PC-3 (cell line): ENCODE measurements around the gene SSNA1. TPM values are rescaled to one million over a fixed set of nuclear protein-coding genes. Genes with fewer than 3 reads are reported as not detected.

Source experiments
- ATAC-seq: fragments of 200-7000 bp; cut with Tn5 transposase; 2 replicates; pipeline ENCODE4 v1.9.1; 2020; ENCODE audit warnings: mild to moderate bottlenecking, moderate library complexity
- BruUV-seq: library from RNA; stranded (reverse); fragments of 400-500 nt; replicated peaks from 2 replicates; lab custom pipeline; 2021; lab: Mats Ljungman, UMichigan
- CTCF ChIA-PET: fragments of 300-600 bp; sonication (Branson Sonifier 250); formaldehyde crosslinking; loops from one replicate; lab custom pipeline; 2022; ENCODE audit warnings: antibody characterized with exemption; lab: Charles Lee
- POLR2A ChIA-PET: fragments of 300-600 bp; sonication (Branson Sonifier 250); formaldehyde crosslinking; loops from one replicate; lab custom pipeline; 2022; ENCODE audit warnings: antibody characterized with exemption; ENCODE audit not compliant: unreplicated experiment; lab: Charles Lee
- DNase-seq: peaks from one replicate; pipeline ENCODE4 v3.0.0-alpha.2; 2015
- H2AFZ ChIP-seq: fragments of 300-600 bp; sonication (generic); 2 replicates; pipeline ENCODE4 v1.6.0; 2016; ENCODE audit warnings: antibody characterized with exemption, low read length
- H3F3A ChIP-seq: fragments of 300-600 bp; sonication (generic); one replicate; pipeline ENCODE4 v1.6.0; 2017; ENCODE audit warnings: antibody characterized with exemption, low read length, control low read depth, mild to moderate bottlenecking; ENCODE audit not compliant: unreplicated experiment
- H3K27ac ChIP-seq: fragments of 300-600 bp; sonication (generic); 2 replicates; pipeline ENCODE4 v1.5.1; 2016; ENCODE audit warnings: mild to moderate bottlenecking, low read length
- H3K27me3 ChIP-seq: fragments of 300-600 bp; sonication (generic); 2 replicates; pipeline ENCODE4 v1.6.1; 2016; ENCODE audit warnings: low read length, mixed read lengths
- H3K36me3 ChIP-seq: fragments of 300-600 bp; sonication (generic); 2 replicates; pipeline ENCODE4 v1.6.1; 2016; ENCODE audit warnings: low read depth, mixed run types, low read length, mixed read lengths
- H3K4me1 ChIP-seq: fragments of 300-600 bp; sonication (generic); 2 replicates; pipeline ENCODE4 v1.5.1; 2016; ENCODE audit warnings: low read length; ENCODE audit not compliant: insufficient read depth
- H3K4me2 ChIP-seq: fragments of 300-600 bp; sonication (generic); 2 replicates; pipeline ENCODE4 v1.6.0; 2016; ENCODE audit warnings: low read length
- H3K4me3 ChIP-seq: fragments of 300-600 bp; sonication (generic); 2 replicates; pipeline ENCODE4 v1.5.1; 2016; ENCODE audit warnings: mild to moderate bottlenecking, low read length, mixed read lengths
- H3K79me2 ChIP-seq: fragments of 300-600 bp; sonication (generic); 2 replicates; pipeline ENCODE4 v1.6.1; 2017; ENCODE audit warnings: low read length, mixed read lengths
- H3K9ac ChIP-seq: fragments of 300-600 bp; sonication (generic); 2 replicates; pipeline ENCODE4 v1.6.0; 2016; ENCODE audit warnings: mild to moderate bottlenecking, low read length
- H3K9me2 ChIP-seq: fragments of 300-600 bp; sonication (generic); replicated peaks from 2 replicates; pipeline ENCODE4 v1.6.1; 2016; ENCODE audit warnings: mixed run types, low read length, mixed read lengths
- H3K9me3 ChIP-seq: fragments of 300-600 bp; sonication (generic); 2 replicates; pipeline ENCODE4 v1.6.1; 2016; ENCODE audit warnings: low read length, mixed read lengths
- H4K20me1 ChIP-seq: fragments of 300-600 bp; sonication (generic); 2 replicates; pipeline ENCODE4 v1.6.1; 2016; ENCODE audit warnings: low read length, mixed read lengths
- EZH2 ChIP-seq: fragments of 300-600 bp; sonication (generic); IDR thresholded peaks from one replicate; pipeline ENCODE4 v1.6.1; 2017; ENCODE audit warnings: antibody characterized with exemption, mild to moderate bottlenecking, low read length; ENCODE audit not compliant: unreplicated experiment
- EZH2phosphoT487 ChIP-seq: fragments of 300-600 bp; sonication (generic); IDR thresholded peaks from 2 replicates; pipeline ENCODE4 v1.6.1; 2018; ENCODE audit warnings: mild to moderate bottlenecking, antibody characterized with exemption, low read length, borderline replicate concordance
- intact Hi-C: fragments of 100-400 bp; cut with micrococcal nuclease; formaldehyde crosslinking; loops from 2 replicates; pipeline ENCODE4 v1.9.0; 2023
- total RNA-seq: library from RNA; depleted of rRNA; stranded (reverse); fragments of >200 nt; gene quantifications from 2 replicates; pipeline ENCODE4 v1.2.3, GENCODE V29; 2014
- TF ChIP-seq, protein P1 (sequence below): fragments of 300-600 bp; sonication (generic); conservative IDR thresholded peaks from 2 replicates; pipeline ENCODE4 v1.5.1; 2017; ENCODE audit warnings: antibody characterized with exemption, low read depth, mild to moderate bottlenecking, low read length

Gene SSNA1
- total RNA-seq, 1 experiment from 2014 or later, result 123 TPM

DNA sequence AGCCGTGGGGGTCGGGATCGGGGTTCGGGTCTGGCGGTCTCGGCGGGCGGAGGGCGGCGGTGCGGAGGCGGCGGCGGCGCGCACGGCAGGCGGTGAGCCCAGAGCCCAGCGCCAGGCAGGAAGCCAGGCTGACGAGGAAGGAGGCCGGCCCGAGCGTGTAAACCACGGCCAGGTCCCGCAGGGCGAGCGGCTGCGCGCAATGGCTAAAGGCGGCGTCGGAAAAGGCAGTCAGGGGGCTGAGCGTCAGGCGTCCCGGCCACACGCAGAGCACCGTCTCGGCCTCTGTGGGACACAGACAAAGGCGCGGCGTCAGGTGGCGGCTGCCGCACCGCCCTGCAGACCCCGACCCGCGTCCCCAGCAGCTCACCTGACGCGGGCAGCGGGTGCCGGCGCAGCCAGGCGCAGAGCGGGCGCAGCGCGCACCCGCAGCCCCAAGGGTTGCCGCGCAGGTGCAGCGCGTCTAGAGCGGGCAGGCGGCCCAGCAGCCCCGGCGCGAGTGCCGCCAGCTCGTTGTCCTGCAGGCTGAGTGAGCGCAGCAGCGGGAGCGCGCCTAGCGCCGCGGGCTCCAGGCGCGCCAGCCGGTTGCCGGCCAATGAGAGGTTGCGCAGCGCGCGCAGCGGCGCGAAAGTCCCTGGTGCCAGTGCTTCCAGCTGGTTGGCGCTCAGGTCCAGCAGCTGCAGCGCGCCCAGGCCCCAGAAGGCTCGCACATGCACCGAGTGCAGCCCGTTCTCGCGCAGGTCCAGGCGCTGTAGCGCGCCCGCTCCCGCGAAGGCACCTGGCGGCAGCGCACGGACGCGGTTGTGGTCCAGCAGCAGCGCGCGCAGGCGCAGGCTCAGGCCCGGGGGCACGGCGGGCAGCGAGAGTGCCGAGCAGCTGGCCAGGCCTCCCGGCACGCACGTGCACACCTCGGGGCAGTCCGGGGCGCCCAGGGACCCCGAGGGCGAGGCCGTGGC, 19.3 kb upstream of the SSNA1 start:
- no peak overlapping the region for H3K27ac ChIP-seq
- no TSS peak for BruUV-seq
- peak overlapping the region; percentile 84 for H3K4me2 ChIP-seq
- peak; percentile 55 for ATAC-seq
- H3K79me2 ChIP-seq, result no peaks in the 10 kb centered on the region
- H3K4me1 ChIP-seq, result no peaks in the 10 kb centered on the region
- intact Hi-C loops, result no loop called here
- TF ChIP-seq EZH2 (no peak), EZH2phosphoT487 (no peak)
- TF ChIP-seq, protein P1, sequence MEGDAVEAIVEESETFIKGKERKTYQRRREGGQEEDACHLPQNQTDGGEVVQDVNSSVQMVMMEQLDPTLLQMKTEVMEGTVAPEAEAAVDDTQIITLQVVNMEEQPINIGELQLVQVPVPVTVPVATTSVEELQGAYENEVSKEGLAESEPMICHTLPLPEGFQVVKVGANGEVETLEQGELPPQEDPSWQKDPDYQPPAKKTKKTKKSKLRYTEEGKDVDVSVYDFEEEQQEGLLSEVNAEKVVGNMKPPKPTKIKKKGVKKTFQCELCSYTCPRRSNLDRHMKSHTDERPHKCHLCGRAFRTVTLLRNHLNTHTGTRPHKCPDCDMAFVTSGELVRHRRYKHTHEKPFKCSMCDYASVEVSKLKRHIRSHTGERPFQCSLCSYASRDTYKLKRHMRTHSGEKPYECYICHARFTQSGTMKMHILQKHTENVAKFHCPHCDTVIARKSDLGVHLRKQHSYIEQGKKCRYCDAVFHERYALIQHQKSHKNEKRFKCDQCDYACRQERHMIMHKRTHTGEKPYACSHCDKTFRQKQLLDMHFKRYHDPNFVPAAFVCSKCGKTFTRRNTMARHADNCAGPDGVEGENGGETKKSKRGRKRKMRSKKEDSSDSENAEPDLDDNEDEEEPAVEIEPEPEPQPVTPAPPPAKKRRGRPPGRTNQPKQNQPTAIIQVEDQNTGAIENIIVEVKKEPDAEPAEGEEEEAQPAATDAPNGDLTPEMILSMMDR, result no peak
- ChIA-PET CTCF (no interaction called here), POLR2A (no interaction called here)
- no peaks in the 10 kb centered on the region for H3K36me3 ChIP-seq
- H3F3A ChIP-seq, result no peaks in the 10 kb centered on the region
- H2AFZ ChIP-seq, result peak overlapping the region; percentile 63
- H4K20me1 ChIP-seq, result no peaks in the 10 kb centered on the region
- peak overlapping the region; percentile 64 for H3K4me3 ChIP-seq
- H3K9me3 ChIP-seq, result no peaks in the 10 kb centered on the region
- peak; percentile 69 for DNase-seq
- H3K9ac ChIP-seq, result no peak overlapping the region
- H3K9me2 ChIP-seq, result no peaks in the 10 kb centered on the region
- H3K27me3 ChIP-seq, result peaks cover 12% of the 10 kb centered on the region

DNA sequence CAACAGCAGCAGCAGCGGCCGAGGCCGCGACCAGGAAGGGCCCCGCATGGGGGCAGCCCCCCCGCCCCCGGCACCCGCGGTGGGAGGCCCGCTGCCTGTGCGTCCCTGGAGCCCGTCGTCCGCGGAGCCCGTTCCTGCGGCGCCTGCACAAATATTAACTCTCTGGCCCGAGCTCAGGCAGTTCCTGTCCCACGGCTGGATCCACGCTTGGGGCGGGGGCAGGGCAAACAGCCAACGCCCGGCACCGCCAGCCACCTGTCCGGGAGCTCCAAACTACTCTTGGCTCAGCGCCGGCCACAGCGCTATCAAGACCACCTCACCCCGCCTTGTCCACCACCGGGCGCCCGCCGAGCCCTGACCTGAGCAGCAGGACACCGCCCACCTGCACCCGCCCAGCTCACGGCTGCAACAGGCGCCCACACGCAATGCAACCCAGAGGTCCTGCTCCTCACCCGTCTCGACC, 18.5 kb upstream of the SSNA1 start, which contains the start of gene LRRC26:
Gene LRRC26 (minus strand): TSS at position 156 of the 463 bp plus-strand sequence. CDS start 108 bp downstream, at position 48.
- ATAC-seq (no peak), DNase-seq (no peak)
- H4K20me1 ChIP-seq, result no peaks in the 10 kb centered on the region
- POLR2A ChIA-PET, result no interaction called here
- H3K27me3 ChIP-seq, result peaks cover 12% of the 10 kb centered on the region
- CTCF ChIA-PET, result no interaction called here
- H3K79me2 ChIP-seq, result no peaks in the 10 kb centered on the region
- no peaks in the 10 kb centered on the region for H3K9me2 ChIP-seq
- no peak within 1 kb of the TSS for H3K27ac ChIP-seq
- H3K4me1 ChIP-seq, result no peaks in the 10 kb centered on the region
- TF ChIP-seq EZH2phosphoT487, result no peak
- TF ChIP-seq, protein P1, result no peak
- no peak for TF ChIP-seq EZH2
- H3K36me3 ChIP-seq, result no peaks in the 10 kb centered on the region
- H3K4me2 ChIP-seq, result peak within 1 kb of the TSS; percentile 84
- BruUV-seq, result no TSS peak
- peak within 1 kb of the TSS; percentile 64 for H3K4me3 ChIP-seq
- no peak within 1 kb of the TSS for H3K9ac ChIP-seq
- H2AFZ ChIP-seq, result peak within 1 kb of the TSS; percentile 63
- H3F3A ChIP-seq, result no peaks in the 10 kb centered on the region
- intact Hi-C loops, result no loop called here
- H3K9me3 ChIP-seq, result no peaks in the 10 kb centered on the region
